Esophagus (tissue), 2 donors: Measurements from ENCODE around the gene MAGEA9. TPM values are rescaled to one million over a fixed set of nuclear protein-coding genes. Genes with fewer than 3 reads are reported as not detected.
"Not testable (repeated sequence)": the region's sequence is repeated elsewhere in the genome, so short reads cannot be mapped to it uniquely, and the experiment has no call there.

Experiments used
- H3K27ac ChIP-seq, 2 donors: one replicate each; pipeline ENCODE4 v1.5.1; 2013; ENCODE audit warnings: low read depth in 2 of 2, mild to moderate bottlenecking in 2 of 2, inconsistent platforms in 1 of 2, low read length in 1 of 2, moderate library complexity in 1 of 2
- H3K27me3 ChIP-seq, 2 donors: one replicate each; pipeline ENCODE4 v1.6.1; 2013; ENCODE audit warnings: low read length in 2 of 2, control low read depth in 1 of 2, mild to moderate bottlenecking in 1 of 2; ENCODE audit not compliant: insufficient read depth in 2 of 2, control insufficient read depth in 1 of 2
- H3K36me3 ChIP-seq, 2 donors: one replicate each; pipeline ENCODE4 v1.6.1; 2013; ENCODE audit warnings: low read length in 1 of 2; ENCODE audit not compliant: control insufficient read depth in 2 of 2, insufficient read depth in 2 of 2
- H3K4me1 ChIP-seq, 2 donors: one replicate each; pipeline ENCODE4 v1.6.1; 2013; ENCODE audit warnings: low read length in 1 of 2; ENCODE audit not compliant: control insufficient read depth in 2 of 2, insufficient read depth in 2 of 2
- H3K4me3 ChIP-seq, 2 donors: one replicate each; pipeline ENCODE4 v1.5.1; 2013; ENCODE audit warnings: low read length in 2 of 2, mild to moderate bottlenecking in 2 of 2, low read depth in 1 of 2, moderate library complexity in 1 of 2
- H3K9me3 ChIP-seq, 2 donors: one replicate each; pipeline ENCODE4 v1.6.1; 2013; ENCODE audit warnings: mild to moderate bottlenecking in 2 of 2, low read depth in 1 of 2, low read length in 1 of 2, moderate library complexity in 1 of 2; ENCODE audit not compliant: control insufficient read depth in 2 of 2, insufficient read depth in 1 of 2
- WGBS, 2 donors: extraction: QIAGEN DNeasy Blood & Tissue Kit; methylation state at CpG; one replicate each; pipeline ENCODE4 v1.1.7; 2013; 5-methylcytosine and 5-hydroxymethylcytosine counted together
- polyA plus RNA-seq, 2 donors: library from polyadenylated mRNA; stranded (reverse); fragments of 200-250 nt; gene quantifications; one replicate each; pipeline ENCODE4 v1.2.3, GENCODE V29; 2013
- donor health status: healthy with polysubstance abuse.
- donor health status: Bipolar disorder and iron deficiency.

The MAGEA9 gene, protein sequence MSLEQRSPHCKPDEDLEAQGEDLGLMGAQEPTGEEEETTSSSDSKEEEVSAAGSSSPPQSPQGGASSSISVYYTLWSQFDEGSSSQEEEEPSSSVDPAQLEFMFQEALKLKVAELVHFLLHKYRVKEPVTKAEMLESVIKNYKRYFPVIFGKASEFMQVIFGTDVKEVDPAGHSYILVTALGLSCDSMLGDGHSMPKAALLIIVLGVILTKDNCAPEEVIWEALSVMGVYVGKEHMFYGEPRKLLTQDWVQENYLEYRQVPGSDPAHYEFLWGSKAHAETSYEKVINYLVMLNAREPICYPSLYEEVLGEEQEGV
- polyA plus RNA-seq = not detected

DNA sequence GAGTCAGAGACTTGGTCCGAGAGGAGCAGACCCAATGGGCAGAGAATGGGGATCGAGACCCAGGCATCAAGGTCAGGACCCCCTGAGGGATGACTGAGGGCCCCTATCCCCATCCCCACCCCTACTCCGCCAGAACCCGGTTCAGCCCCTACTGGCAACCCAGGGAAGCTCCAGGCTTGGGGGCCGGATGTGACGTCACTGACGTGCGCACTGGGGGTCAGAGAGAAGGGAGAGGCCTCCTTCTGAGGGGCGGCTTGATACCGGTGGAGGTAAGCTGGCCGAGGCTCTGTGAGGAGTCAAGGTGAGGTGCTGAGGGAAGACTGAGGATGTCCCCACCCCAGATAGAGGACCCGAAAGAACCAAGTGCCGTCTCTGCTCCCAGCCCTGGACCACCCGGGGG lies at the start of gene MAGEA9:
Gene MAGEA9, plus strand, starts transcription at position 204 of the 400 bp plus-strand sequence. CDS start 4,281 bp downstream, outside the sequence.
- H3K4me1 ChIP-seq, H3K4me3 ChIP-seq, H3K36me3 ChIP-seq, H3K27ac ChIP-seq, H3K27me3 ChIP-seq, H3K9me3 ChIP-seq: not testable (repeated sequence)
- WGBS, 2 donors = no CpG with 5 or more reads among the region's 14 CpGs

DNA sequence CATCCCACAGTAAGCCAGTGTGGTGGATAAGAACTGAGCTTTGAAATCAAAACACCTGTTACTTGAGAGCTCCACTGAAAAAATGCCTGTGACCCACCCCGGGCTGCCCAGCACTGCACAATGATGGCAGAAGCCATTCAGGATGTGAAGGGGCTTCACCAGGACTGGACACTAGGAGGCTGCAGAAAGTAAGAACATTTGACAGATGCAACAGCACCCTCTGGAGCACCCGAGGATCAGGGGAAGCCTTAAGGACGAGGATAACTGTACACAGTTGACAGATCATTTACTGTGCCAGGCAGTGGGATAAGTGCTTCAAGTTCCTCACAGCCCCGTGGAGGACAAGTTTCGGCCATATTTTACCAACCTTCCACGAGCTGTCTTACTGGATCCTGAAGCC lies 39.5 kb upstream of the MAGEA9 start:
- not testable (repeated sequence) for H3K36me3 ChIP-seq, H3K27ac ChIP-seq, H3K4me1 ChIP-seq, H3K27me3 ChIP-seq, H3K9me3 ChIP-seq, H3K4me3 ChIP-seq
- WGBS, 2 donors = no CpG with 5 or more reads among the region's 6 CpGs

DNA sequence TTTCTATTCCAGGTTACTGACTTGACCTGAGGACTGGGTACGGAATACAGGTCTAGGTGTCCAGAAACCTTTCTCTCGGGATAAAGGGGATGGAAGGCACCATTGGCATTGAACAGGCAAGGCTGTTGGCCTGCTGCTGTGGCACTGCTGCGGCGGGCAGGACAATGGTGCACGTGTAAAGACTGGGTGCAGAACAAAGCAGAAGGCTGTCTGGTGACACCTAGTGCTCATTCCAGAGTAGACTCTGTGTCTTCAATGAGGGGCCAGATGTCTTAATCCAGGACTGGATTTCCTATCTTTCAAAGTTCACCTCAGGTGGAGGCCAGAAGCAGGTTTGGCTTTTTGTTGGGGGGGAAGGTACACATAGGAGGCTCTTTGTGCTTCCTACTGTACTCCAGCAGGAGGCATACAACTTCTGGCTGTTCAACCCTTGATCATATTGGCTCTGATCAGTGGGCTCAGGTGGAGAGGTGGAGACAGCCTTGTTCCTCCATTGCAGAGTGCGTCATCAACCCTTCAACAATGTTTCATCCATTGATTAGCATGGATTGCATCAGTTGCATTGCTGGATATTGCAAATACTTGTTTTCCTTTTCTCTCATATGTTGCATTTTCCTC lies 35.2 kb upstream of the MAGEA9 start:
- H3K27me3 ChIP-seq, H3K4me1 ChIP-seq, H3K36me3 ChIP-seq, H3K4me3 ChIP-seq, H3K27ac ChIP-seq, H3K9me3 ChIP-seq: not testable (repeated sequence)
- WGBS, 2 donors = 54 to 58% methylated on average over 2 of the region's 6 CpGs

DNA sequence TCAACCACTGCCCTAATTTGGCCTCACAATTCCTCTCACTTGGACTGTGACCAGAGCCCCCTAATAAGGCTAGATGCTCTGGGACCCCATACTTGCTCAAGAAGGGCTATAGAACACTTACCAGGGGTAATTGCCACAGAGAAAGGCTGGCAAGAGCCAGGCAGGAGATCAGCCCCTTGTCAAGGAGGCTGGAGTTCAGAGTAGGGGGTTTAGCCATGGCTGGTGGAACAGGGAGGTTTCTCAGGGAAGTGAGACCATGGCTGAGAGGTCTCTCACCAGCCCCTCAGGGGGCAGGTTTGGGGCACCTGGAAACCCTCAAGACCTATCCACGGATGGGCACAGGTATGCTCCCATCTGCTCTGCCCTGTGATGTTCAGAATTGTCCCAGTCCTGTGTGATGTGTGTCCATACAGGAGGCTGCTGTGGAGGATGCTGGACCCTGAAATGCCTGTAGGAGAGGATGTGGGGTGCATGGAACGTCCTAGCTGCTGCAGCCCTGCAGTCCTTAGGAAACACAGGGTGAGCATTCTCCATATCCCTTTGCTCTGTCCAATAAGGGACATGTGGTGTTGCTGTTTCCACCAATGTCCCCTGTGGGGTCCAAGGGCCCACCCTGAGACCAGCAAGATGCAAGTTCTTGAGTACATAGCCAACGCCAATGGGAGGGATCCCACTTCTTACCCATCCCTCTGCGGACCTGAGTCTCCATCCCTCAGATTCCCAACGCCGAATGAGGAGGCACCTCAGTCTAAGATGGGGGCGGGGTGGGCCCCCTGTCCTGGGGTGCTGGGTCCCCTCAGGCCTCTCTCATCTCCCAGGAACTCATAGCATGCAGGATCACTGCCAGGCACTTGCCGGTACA lies 24.3 kb upstream of the MAGEA9 start:
- Histone ChIP-seq H3K4me1 (no peaks in the 10 kb centered on the region), H3K36me3 (no peaks in the 10 kb centered on the region), H3K27me3 (no peaks in the 10 kb centered on the region), H3K27ac (no peak overlapping the region), H3K4me3 (no peak overlapping the region), H3K9me3 (no peaks in the 10 kb centered on the region)
- WGBS, 2 donors = 77 to 86% methylated on average over 8 of the region's 8 CpGs

DNA sequence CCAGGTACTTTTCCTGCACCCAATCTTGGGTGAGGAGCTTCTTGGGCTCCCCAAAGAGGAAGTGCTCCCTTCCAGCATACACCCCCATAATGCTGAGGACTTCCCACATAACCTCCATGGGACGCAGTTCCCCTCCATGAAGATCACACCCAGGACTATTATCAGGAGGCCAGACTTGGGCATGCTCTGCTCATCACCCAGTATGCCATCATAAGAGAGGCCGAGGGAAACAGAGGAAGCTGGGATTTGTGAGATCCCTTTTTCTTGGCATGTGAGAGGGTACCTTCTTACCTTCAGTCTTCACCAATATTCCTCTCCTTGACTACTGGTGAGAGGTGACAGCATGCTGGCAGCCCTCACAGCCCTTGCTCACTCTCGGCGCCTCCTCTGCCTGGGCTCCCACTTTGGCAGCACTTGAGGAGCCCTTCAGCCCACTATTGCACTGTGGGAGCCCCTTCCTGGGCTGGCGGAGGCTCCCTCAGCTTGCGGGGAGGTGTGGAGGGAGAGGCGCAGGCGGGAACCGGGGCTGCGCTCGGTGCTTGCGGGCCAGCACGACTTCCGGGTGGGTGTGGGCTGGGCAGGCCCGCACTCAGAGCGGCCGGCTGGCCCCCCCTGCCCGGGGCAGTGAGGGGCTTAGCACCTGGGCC lies 23.5 kb upstream of the MAGEA9 start:
- H3K4me3 ChIP-seq = no peak overlapping the region
- no peaks in the 10 kb centered on the region for H3K27me3 ChIP-seq
- WGBS, 2 donors = 88 to 95% methylated on average over 4 to 18 of the region's 18 CpGs

DNA sequence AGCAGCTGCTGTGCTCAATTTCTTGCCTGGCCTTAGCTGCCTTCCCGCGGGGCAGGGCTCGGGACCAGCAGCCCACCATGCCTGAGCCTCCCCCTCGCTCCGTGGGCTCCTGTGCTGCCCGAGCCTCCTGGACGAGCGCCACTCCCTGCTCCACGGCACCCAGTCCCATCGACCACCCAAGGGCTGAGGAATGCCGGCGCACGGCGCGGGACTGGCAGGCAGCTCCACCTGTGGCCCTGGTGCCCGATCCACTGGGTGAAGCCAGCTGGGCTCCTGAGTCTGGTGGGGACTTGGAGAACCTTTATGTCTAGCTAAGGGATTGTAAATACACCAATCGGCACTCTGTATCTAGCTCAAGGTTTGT lies 23.0 kb upstream of the MAGEA9 start:
- not testable (repeated sequence) for H3K9me3 ChIP-seq, H3K36me3 ChIP-seq, H3K4me1 ChIP-seq, H3K27me3 ChIP-seq, H3K27ac ChIP-seq, H3K4me3 ChIP-seq
- WGBS, 2 donors = 90 to 91% methylated on average over 16 of the region's 17 CpGs

More for the DNA sequence above, 23.5 kb upstream of the MAGEA9 start:
- Histone ChIP-seq H3K27ac (no peak overlapping the region), H3K36me3 (no peaks in the 10 kb centered on the region), H3K9me3 (no peaks in the 10 kb centered on the region), H3K4me1 (no peaks in the 10 kb centered on the region)

DNA sequence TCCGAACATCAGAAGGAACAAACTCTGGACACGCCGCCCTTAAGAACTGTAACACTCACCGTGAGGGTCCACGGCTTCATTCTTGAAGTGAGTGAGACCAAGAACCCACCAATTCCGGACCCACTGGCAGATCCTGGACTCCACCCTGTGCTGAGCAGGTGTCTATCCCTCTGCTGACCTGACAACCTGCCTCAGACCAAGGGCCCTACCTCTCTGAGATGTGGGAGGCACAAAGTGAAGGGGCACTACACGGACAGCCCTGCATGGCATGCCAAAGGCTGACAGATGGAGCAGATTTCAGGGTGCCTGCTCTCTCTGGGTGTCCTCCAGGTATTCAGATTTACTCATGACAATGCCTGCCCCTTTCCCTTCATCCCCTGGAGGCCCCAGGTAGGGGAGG lies 21.9 kb upstream of the MAGEA9 start:
- Histone ChIP-seq H3K36me3 (no peaks in the 10 kb centered on the region), H3K27me3 (no peaks in the 10 kb centered on the region), H3K4me3 (no peak overlapping the region), H3K27ac (no peak overlapping the region), H3K4me1 (no peaks in the 10 kb centered on the region), H3K9me3 (no peaks in the 10 kb centered on the region)
- WGBS, 2 donors = 84 to 87% methylated on average over 7 of the region's 7 CpGs

DNA sequence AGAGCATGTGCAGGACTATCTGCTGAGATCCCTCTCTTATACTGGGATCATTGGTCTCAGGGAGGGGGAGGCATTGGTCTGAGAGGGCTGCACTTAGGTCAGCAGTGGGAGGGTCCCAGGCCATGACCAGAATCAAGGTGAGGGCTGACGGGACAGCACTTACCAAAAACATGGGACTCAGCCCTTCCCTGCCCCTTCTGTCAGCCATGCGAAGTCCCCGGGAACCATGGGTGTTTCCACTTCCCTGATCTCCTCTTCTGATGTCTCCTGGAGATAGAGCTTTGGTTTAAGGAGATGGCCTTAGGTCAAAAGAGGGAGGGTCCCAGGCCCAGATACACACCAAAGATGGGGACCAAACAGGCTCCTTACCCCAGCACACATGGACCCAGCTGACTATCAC lies 20.8 kb upstream of the MAGEA9 start:
- 88 to 98% methylated on average over 3 of the region's 3 CpGs for WGBS, 2 donors
- Histone ChIP-seq H3K36me3 (no peaks in the 10 kb centered on the region), H3K27ac (no peak overlapping the region)

DNA sequence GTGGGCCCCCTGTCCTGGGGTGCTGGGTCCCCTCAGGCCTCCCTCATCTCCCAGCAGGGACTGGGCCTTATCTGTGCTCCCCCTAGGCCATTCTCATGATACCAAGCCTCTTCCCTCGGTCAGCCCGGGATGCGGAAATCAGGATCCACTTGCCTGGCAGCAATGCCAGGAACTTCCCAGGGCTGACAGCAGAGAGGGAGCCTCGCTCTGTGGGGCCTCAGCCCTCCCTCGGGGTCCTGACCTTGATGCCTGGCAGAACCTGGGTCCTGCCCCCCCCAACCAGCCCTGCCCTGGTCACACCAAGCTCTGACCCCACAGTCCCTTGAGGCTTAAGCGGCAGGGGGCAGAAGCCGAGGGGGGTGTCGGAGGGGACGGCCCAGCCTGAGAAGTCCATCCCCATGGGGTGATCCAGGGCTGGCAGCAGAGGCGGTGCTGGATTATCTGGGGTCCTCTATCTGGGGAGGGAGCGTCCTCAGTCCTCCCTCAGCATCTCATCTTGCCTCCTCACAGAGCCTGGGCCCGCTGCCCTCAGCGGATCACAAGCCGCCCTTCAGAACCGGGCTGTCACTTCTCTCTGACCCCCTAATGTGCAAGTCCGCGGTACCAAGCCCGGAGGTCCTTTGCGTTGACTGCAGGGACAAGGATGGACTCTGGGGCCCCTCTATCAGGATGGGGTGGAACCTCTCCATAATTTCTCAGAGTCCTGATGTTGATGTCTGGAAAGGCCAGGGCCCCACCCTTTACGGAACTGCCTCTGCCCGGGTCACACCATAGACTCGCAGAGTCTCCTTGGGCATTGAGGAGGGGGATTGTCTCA lies 19.7 kb upstream of the MAGEA9 start:
- not testable (repeated sequence) for H3K9me3 ChIP-seq, H3K27me3 ChIP-seq
- WGBS, 2 donors = 83 to 92% methylated on average over 22 of the region's 22 CpGs

More for the DNA sequence above, 20.8 kb upstream of the MAGEA9 start:
- Histone ChIP-seq H3K9me3 (no peaks in the 10 kb centered on the region), H3K4me1 (no peaks in the 10 kb centered on the region), H3K27me3 (no peaks in the 10 kb centered on the region), H3K4me3 (no peak overlapping the region)

More for the DNA sequence above, 19.7 kb upstream of the MAGEA9 start:
- H3K27ac ChIP-seq, H3K4me1 ChIP-seq, H3K36me3 ChIP-seq, H3K4me3 ChIP-seq: not testable (repeated sequence)
